Heart left ventricle (tissue), 16 donors: Measurements from ENCODE around the gene C2CD4C. TPM values are rescaled to one million over a fixed set of nuclear protein-coding genes. Genes with fewer than 3 reads are reported as not detected.

Experiments used
- ATAC-seq, 4 donors: fragments of 200-7000 bp; cut with Tn5 transposase; one replicate each; pipeline ENCODE4 v1.9.1; 2020 to 2022; ENCODE audit warnings: moderate library complexity in 4 of 4, mild to moderate bottlenecking in 3 of 4, moderate number of reproducible peaks in 1 of 4
- DNase-seq, 5 donors: peaks; one replicate each; pipeline ENCODE4 v3.0.0-alpha.2; 2020
- H3K27ac ChIP-seq, 12 donors: fragments of 200-600 bp; sonication (generic) in 4 of 12; one replicate each; pipeline versions ENCODE4 v1.5.0 to v1.8.0; 2016 to 2022; ENCODE audit warnings: mild to moderate bottlenecking in 2 of 12
- H3K27me3 ChIP-seq, 9 donors: fragments of 200-600 bp; sonication (generic) in 2 of 9; one replicate each; pipeline versions ENCODE4 v1.5.1 to v1.8.0; 2016 to 2022; ENCODE audit warnings: mild to moderate bottlenecking in 3 of 9
- H3K36me3 ChIP-seq, 9 donors: fragments of 200-600 bp; sonication (generic) in 2 of 9; one replicate each; pipeline versions ENCODE4 v1.5.0 to v1.8.0; 2018 to 2022; ENCODE audit warnings: mild to moderate bottlenecking in 2 of 9
- H3K4me1 ChIP-seq, 12 donors: fragments of 200-600 bp; sonication (generic) in 4 of 12; one replicate each; pipeline versions ENCODE4 v1.5.0 to v1.8.0; 2016 to 2022; ENCODE audit warnings: mild to moderate bottlenecking in 3 of 12
- H3K4me3 ChIP-seq, 12 donors: fragments of 200-600 bp; sonication (generic) in 4 of 12; one replicate each; pipeline versions ENCODE4 v1.5.0 to v1.8.0; 2017 to 2022; ENCODE audit warnings: mild to moderate bottlenecking in 9 of 12, moderate library complexity in 4 of 12
- H3K9me3 ChIP-seq, 12 donors: fragments of 200-600 bp; sonication (generic) in 4 of 12; one replicate each; pipeline versions ENCODE4 v1.5.0 to v1.8.0; 2016 to 2022; ENCODE audit warnings: mild to moderate bottlenecking in 1 of 12
- POLR2A ChIP-seq, 2 donors: fragments of 450-650 bp; IDR thresholded peaks; one replicate each; pipeline ENCODE4 v1.6.1; 2017; ENCODE audit warnings: antibody characterized with exemption in 2 of 2, mild to moderate bottlenecking in 2 of 2, moderate library complexity in 2 of 2
- WGBS, 4 donors: extraction: QIAGEN DNeasy Blood & Tissue Kit in 2 of 4; methylation state at CpG; one replicate each; pipeline versions ENCODE4 v1.1.5 to v1.1.7; 2013 to 2018; 5-methylcytosine and 5-hydroxymethylcytosine counted together
- intact Hi-C, 10 donors: fragments of 100-400 bp; cut with DNase I; formaldehyde crosslinking; loops; one replicate each; pipeline versions ENCODE4 v1.11.1 to v1.14.2; 2022
- polyA plus RNA-seq, 2 donors: library from polyadenylated mRNA; stranded (reverse); fragments of 200-250 nt; gene quantifications; one replicate each; pipeline ENCODE4 v1.2.3, GENCODE V29; 2013
- total RNA-seq, 9 donors: library from RNA; depleted of rRNA in 2 of 9; stranded (reverse); fragments of >200 nt in 2 of 9; fragmentation: NEBNext Ultra II Directional in 3 of 9; extraction: Animal tissue kit (Norgen Biotek cat#: 25700) in 3 of 9; gene quantifications; one replicate each; pipeline versions ENCODE4 v1.1.0 to v1.2.4, GENCODE V29; 2016 to 2023
- TF ChIP-seq, protein P1 (sequence below), 12 donors: fragments of 200-600 bp; sonication (generic) in 4 of 12; IDR thresholded peaks; one replicate each; pipeline versions ENCODE4 v1.5.0 to v1.8.0; 2018 to 2022; ENCODE audit warnings: antibody characterized with exemption in 12 of 12, mild to moderate bottlenecking in 5 of 12
- donor health status: ischemic (EF 13 %, LVEDD 7.1; RV severe dilation, severe dysfunction).
- donor health status: healthy with polysubstance abuse.
- donor health status: DM: no; HTN: yes; CAD: no.
- donor health status: DM: no; HTN: no; CAD: no.
- donor health status: ischemic (EF 25% LVEDD 6.9; RV normal size, moderate dysfunction).
- donor health status: ischemic (EF 25% LVEDD 5.7; RV mildly dilated, moderate dysfunction).
- donor health status: healthy.
- donor health status: DM: yes; HTN: yes; CAD: no.
- donor health status: ischemic (EF 35%, LVEDD 5.7; RV mildly dilated, moderate dysfunction).
- donor health status: nonischemic (EF 11% LVEDD 7.7; RV severe dilation, severe dysfunction).
- donor health status: DM: yes; HTN: yes; CAD: no.
- donor health status: PGD.
- donor health status: ischemic (EF 29% LVEDD 5.4; RV normal size, mild dysfunction).
- donor health status: nonischemic (EF 23%, LVEDD 6.1; RV moderate dilation, normal function).

C2CD4C gene
- total and polyA plus RNA-seq, 11 donors, result 0.12 to 2.2 (median 1.3) TPM

DNA sequence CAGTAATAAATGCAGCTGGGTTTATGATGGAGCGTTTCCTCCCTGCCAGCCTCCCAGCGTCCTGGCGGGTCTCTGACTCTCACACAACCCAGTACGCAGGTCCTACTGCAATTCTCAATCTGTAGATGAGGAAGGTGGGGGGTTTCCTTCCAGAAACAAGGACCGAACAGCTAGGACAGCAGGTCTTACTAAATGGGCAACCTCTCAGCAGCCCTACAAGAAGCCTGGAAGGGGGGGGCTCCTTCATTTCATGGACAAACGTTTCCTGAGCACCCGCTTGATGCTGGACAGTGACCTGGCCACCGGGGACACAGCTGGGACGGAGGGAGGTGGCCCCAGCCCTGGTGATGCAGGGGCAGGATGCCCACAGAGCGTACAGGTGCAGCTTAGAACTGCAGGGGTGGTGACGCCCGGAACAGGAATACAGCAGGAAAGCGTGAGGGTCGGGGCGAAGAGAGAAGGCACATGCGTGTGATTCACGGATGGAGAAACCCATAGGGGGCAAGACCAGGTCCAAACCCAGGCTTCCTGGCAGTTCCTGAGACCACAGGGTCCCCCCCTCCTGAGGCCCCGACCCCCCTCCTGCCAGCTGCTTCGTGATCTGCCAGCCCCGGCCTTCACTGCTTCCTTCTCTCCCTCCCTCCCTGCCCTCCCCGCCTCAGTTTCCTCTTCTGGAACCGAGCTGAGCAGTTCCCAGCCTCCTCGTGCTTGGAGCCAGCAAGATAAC is 732 bp upstream of the C2CD4C start:
- peak overlapping the region in 11 of 12 donors; percentile 44 to 68 (median 59) for H3K4me3 ChIP-seq
- no peaks in the 10 kb centered on the region for H3K9me3 ChIP-seq
- TF ChIP-seq POLR2A (IDR thresholded peaks at IDR 0.05), result no peak
- peaks cover 0 to 26% (median 14%) of the 10 kb centered on the region in 12 donors for H3K4me1 ChIP-seq
- no peak overlapping the region for H3K27ac ChIP-seq
- ATAC-seq, result no peak
- intact Hi-C loops, result no loop called here
- peaks cover 18 to 62% (median 28%) of the 10 kb centered on the region in 9 donors for H3K27me3 ChIP-seq
- H3K36me3 ChIP-seq, result no peaks in the 10 kb centered on the region
- 6 to 10% (median 6%) methylated on average over 22 to 23 of the region's 23 CpGs for WGBS, 4 donors
- DNase-seq, result peak in 2 of 5 donors; percentile 15 to 51

DNA sequence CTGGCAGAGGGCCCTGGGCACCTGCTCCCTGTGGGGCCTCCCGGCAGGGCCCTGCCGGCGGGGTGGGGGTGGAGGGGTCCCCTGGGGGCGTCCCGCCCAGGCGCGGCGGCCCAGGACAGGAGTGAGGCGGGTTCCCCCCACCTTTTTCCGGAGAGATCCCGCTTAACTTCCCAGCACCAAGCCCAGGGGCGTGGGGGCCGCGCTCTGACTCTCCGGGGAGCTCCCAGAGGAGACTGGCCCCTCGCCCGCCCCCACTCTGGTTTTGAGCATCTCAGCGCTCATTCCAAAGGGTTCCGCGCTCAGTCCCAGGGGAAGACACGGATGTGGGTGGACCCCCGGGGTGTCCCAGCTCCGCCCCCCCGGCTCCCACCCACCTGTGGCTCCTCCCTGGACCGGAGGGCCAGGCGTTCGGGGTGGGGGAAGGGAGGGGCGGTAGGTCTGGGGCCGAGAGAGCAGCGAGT is 476 bp downstream of the C2CD4C start:
- Histone ChIP-seq H3K4me3 (peak overlapping the region; percentile 1 to 68 (median 58)), H3K27me3 (peaks cover 19 to 65% (median 30%) of the 10 kb centered on the region in 9 donors), H3K36me3 (no peaks in the 10 kb centered on the region), H3K9me3 (no peaks in the 10 kb centered on the region), H3K27ac (peak overlapping the region in 4 of 12 donors; percentile 37 to 74 (median 58)), H3K4me1 (peaks cover 0 to 26% (median 14%) of the 10 kb centered on the region in 12 donors)
- WGBS, 4 donors, result 1 to 3% (median 2%) methylated on average over 7 to 30 of the region's 30 CpGs
- DNase-seq (peak in 2 of 5 donors; percentile 40 to 57), ATAC-seq (peak in 2 of 4 donors; percentile 12 to 25)
- intact Hi-C loops, result no loop called here
- TF ChIP-seq, protein P1, sequence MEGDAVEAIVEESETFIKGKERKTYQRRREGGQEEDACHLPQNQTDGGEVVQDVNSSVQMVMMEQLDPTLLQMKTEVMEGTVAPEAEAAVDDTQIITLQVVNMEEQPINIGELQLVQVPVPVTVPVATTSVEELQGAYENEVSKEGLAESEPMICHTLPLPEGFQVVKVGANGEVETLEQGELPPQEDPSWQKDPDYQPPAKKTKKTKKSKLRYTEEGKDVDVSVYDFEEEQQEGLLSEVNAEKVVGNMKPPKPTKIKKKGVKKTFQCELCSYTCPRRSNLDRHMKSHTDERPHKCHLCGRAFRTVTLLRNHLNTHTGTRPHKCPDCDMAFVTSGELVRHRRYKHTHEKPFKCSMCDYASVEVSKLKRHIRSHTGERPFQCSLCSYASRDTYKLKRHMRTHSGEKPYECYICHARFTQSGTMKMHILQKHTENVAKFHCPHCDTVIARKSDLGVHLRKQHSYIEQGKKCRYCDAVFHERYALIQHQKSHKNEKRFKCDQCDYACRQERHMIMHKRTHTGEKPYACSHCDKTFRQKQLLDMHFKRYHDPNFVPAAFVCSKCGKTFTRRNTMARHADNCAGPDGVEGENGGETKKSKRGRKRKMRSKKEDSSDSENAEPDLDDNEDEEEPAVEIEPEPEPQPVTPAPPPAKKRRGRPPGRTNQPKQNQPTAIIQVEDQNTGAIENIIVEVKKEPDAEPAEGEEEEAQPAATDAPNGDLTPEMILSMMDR (IDR thresholded peaks at IDR 0.05), result no peak
- no peak for TF ChIP-seq POLR2A (IDR thresholded peaks at IDR 0.05)

DNA sequence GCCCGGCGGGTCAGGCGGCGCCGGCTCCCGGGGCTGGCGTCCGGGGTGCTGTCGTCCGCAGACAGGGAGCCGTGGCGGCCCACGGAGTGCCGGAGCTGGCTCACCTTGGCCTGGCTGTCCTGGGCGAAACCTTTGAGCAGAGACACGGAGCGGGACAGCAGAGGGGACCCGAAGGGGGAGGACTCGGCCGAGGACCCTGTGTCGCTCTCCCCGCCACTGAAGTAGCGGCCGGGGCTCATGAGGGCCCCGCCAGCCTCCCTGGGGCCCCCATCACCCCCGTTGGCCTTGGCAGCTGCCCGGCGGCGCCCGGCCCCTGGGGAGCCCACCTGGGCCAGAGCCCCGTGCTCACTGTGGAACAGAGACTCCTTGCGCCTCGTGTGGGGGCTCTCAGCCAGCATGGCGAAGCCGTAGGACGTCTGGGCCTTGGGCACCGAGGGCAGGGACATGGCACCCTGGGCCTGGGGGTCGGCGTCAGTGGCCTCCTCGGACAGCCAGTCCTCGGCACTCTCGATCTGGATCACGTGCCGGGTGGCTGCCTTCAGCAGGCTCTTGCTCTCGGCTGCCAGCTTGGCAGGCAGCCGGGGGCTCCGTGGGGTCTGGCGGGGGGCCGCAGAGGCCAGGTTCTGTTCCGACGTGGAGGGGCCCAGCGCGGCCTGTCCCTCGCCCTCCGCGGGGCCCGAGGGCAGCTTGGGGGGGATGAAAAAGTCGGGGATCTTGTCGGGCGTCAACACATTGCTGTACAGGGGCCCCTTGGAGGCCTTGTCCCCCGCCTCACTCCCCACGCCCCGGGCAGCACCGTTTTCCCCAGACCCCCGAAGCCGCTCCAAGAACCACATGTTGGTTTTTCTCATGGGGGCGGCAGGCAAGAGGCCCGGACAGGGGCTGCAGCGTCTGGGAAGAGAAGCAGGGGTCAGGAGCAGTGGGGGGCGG is 1.2 kb downstream of the C2CD4C start:
- no peak for ATAC-seq
- H3K4me1 ChIP-seq, result peaks cover 0 to 26% (median 14%) of the 10 kb centered on the region in 12 donors
- intact Hi-C loops, result no loop called here
- peak in 2 of 5 donors; percentile 22 to 50 for DNase-seq
- peaks cover 19 to 72% (median 33%) of the 10 kb centered on the region in 9 donors for H3K27me3 ChIP-seq
- no peaks in the 10 kb centered on the region for H3K36me3 ChIP-seq
- no peaks in the 10 kb centered on the region for H3K9me3 ChIP-seq
- 68 to 83% (median 75%) methylated on average over 23 to 70 of the region's 70 CpGs for WGBS, 4 donors
- TF ChIP-seq POLR2A (IDR thresholded peaks at IDR 0.05), result no peak
- TF ChIP-seq, protein P1 (IDR thresholded peaks at IDR 0.05), result no peak
- H3K27ac ChIP-seq, result no peak overlapping the region
- H3K4me3 ChIP-seq, result peak overlapping the region in 9 of 12 donors; percentile 50 to 68 (median 60)

DNA sequence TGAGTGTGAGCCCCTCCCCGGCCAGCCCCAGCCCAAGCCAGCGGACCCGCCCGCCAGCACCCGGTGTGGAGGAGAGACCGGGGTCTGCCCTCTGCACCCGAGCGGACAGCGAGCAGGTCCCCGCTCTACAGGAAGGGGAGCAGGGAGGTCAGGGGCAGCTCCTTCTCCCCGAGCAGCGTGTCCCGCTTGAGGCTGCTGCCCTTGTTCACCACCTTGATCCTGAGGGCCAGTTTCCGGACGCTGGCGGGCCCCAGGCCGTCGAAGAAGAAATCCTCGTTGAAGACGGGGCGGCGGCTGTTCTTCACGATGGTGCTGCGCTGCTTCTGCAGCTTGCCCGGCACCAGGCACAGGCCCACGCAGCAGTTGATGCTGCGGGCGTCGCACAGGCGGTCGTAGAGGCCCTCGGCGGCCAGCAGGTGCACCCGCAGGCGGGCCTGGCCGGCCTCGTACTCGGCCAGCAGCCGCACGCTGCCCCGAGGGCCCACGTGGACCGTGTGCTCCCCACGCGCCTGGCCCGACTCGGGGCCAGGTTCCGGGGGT is 1.9 kb downstream of the C2CD4C start:
- Histone ChIP-seq H3K27ac (no peak overlapping the region), H3K4me3 (no peak overlapping the region), H3K9me3 (no peaks in the 10 kb centered on the region), H3K4me1 (peaks cover 0 to 26% (median 14%) of the 10 kb centered on the region in 12 donors), H3K36me3 (no peaks in the 10 kb centered on the region), H3K27me3 (peaks cover 15 to 74% (median 33%) of the 10 kb centered on the region in 9 donors)
- TF ChIP-seq POLR2A (IDR thresholded peaks at IDR 0.05), result no peak
- TF ChIP-seq, protein P1 (IDR thresholded peaks at IDR 0.05), result no peak
- WGBS, 4 donors, result 86 to 90% (median 88%) methylated on average over 37 to 48 of the region's 48 CpGs
- intact Hi-C loops, result no loop called here
- DNase-seq (peak in 1 of 5 donors; percentile 52), ATAC-seq (no peak)
